ENCODE measurements around the gene LAIR2.

GRCh38 chr19:54480051-54480450 is 22.6 kb upstream of the LAIR2 start:
- no peak for TF ChIP-seq POLR2AphosphoS5 (IDR thresholded peaks at IDR 0.05; ENCODE audit: low read depth, low read length)
- no peak for TF ChIP-seq SIN3A (IDR thresholded peaks at IDR 0.05; ENCODE audit: borderline replicate concordance, insufficient read depth, low read length)

Measured in PFSK-1 (cell line).